GM19463 (cell line): Measurements from ENCODE around the gene WBP2NL.

Source experiments
- ATAC-seq: cut with Tn5 transposase; IDR thresholded peaks from one replicate; pipeline ENCODE4 v1.9.1; 2021; ENCODE audit warnings: mild to moderate bottlenecking, moderate library complexity; ENCODE audit not compliant: unreplicated experiment

The WBP2NL gene

DNA sequence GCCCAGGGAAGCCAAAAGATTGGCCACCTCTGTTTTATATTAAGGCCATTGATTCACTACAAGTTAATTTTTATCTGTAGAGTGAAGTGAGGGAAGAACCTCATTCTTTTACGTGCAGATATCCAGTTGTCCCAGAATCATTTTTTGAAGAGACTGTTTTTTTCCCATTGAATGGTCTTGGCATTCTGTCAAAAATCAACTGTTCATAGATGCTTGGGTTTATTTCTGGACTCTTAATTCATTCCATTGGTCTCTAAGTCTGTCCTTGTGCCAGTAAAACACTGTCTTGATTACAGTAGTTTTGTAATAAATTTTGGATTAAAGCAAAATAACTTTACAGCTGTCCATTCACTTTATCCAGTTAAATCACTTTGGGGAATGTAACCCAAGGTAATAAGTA, 26.8 kb downstream of the WBP2NL start:
- ATAC-seq = no peak

DNA sequence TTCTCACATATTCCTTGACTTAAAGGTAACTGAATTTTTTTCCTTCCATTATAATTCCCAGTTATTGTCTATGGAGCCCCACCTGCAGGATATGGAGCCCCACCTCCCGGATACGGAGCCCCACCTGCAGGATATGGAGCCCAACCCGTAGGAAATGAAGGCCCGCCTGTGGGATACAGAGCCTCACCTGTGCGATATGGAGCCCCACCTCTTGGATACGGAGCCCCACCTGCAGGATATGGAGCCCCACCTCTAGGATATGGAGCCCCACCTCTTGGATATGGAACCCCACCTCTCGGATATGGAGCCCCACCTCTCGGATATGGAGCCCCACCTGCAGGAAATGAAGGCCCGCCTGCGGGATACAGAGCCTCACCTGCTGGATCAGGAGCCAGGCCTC, 28.1 kb downstream of the WBP2NL start:
- ATAC-seq = no peak

DNA sequence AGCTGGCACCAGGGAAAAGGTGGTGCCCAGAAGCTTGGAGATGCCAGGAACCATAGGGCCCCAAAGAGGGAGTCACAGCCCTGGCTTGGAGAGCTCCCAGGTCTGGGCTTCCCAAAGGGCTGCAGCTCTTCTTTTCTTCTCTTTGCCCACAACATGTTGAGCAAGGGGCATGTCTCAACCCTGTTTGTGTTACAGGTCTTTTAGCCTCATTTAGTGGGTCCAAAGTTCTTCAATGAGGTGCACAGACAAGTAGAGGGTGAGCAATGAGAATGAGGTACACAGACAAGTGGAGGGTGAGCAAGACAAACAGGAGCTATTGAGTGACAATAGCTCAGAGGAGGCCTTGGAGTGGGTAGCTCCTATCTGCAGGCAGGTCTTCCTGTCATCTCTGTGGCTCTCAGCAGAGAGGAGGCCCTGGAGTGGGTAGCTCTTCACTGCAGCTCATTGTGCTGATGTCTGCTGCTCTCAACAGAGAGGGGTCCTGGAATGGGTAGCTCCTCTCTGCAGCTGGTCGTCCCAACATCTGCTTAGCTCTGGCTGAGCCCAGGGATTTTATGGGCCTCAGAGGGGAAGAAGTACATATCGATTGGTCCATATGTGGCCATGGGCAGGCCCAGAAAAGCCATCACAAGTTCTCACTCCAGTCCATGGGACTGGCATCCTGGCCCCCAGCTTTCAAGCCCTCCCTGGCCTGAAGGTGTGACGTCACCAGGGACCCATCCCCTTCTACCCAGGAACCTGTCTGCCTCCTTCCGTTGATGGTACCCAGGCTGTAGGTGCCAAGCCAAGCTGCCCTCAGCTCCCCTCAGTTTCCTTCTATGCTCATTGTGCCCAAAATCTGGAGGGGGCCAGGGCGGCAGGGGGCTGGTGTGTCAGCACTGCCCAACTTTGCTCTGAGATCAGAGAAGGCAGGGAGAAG, 34.9 kb downstream of the WBP2NL start:
- ATAC-seq = no peak

DNA sequence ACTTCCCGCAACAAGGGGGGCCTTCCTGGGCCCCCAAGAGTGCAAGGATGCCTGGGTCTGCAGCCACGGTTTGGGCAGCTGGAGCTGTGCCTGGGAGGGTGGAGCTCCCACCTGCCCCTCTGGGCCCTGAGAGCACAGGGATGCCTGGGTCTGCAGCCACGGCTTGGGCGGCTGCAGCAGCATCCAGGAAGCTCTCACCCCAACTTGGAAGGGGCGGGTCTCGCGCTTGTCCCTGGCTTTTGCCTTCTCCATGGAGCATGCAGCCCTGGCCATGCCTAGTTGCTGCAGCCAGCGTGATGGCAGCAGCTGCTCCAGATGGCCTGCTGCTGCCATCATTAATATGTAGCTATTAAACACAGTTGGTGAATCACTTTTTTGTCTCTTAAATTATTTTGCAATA, 36.7 kb downstream of the WBP2NL start:
- ATAC-seq = no peak

DNA sequence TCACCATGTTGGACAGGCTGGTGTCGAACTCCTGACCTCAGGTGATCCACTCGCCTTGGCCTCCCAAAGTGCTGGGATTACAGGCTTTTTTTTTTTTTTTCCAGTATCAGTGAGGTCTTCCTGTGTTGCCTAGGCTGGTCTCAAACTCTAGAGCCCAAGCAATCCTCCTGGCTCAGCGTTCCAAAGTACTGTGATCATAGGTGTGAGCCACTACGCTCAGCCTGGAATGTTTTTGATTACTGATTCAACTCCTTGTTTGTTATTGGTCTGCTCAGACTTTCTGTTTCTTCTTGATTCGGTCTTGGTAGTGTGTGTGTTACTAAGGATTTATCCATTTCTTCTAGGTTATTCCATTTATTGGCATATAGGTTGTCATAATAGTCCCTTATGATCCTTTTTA, 40.7 kb downstream of the WBP2NL start:
- no peak for ATAC-seq

DNA sequence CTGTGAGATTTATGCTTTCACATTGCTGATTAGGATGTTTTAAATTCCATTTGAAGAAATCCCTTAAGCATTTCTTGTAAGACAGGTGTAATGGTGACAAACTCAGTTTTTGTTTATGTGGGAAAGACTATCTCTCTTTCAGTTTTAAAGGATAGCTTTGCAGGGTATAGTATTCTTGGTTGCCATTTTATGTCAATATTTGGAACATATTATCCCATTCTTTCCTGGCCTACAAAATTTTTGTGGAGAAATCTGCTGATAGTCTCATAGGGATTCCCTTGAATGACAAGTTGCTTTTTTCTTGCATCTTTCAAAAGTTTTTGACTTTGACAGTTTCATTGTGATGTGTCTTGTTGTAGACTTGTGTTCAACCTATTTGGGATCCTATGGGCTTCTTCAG, 43.2 kb downstream of the WBP2NL start:
- no peak for ATAC-seq

DNA sequence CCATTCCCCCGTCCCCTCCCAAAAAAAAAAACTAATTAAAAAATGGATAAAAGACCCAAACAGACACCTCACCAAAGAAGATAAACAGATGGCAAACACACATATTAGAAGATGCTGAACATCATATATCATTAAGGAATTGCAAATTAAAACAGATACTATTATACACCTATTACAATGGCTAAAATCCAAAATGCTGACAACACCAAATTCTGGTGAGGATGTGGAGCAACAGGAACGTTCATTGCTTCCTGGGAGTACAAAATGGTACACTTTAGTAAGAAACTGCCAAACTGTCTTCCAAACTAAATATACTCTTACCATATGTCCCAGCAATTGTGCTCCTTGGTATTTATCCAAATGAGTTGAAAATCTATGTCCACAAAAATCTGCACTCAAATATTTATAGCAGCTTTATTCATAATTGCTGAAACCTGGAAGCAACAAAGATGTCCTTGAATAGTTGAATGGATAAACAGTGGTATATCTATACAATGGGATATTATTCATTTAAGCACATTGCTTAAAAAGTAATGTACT, 52.1 kb downstream of the WBP2NL start:
- ATAC-seq = no peak

DNA sequence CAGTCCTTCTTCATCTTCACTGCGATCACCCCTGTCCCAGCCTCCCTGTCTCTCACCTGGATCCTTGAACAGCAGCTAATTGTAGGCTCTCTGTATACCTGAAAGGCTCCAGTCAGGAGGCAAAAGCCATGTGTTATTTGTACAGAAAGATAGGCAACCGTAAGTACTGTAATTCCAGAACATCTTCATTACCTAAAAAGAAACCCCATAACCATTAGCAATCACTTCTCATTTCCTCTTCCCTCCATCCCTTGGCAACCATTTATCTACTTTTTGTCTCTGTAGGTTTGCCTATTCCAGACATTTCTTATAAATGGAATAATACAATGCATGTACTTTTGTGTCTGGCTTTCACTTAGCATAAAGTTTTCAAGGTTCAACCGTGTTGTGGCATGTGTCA, 54.2 kb downstream of the WBP2NL start:
- ATAC-seq = no peak

DNA sequence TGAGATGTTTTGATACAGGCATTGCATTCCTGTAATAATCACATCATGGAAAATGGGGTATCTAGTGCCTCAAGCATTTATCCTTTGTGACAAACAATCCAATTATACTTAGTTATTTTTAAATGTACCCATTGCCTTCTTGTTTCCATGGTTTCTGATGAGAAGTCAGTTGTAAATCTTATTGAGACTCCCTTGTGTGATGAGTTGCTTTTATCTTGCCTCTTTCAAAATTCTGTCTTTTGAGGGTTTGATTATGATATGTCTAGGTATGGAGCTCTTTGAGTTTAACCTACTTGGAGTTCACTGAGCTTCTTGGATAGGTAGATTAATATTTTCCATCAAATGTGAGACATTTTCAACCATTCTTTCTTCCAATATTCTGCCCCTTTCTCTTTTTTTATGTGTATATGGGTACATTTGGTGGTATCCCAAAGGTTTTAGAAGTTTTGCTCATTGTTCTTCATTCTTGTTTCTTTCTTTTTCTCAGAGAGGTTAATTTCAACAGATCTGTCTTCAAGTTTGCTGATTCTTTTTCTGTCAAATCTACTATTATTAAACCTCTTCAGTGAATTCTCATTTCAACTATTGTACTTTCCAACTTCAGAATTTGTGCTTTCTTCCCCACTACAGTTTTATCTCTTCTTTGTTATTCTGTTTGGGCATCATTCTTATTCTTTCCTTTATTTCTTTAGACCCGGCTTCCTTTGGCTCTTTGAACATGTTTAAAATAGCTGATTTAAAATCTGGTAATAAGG, 58.3 kb downstream of the WBP2NL start:
- ATAC-seq = no peak

DNA sequence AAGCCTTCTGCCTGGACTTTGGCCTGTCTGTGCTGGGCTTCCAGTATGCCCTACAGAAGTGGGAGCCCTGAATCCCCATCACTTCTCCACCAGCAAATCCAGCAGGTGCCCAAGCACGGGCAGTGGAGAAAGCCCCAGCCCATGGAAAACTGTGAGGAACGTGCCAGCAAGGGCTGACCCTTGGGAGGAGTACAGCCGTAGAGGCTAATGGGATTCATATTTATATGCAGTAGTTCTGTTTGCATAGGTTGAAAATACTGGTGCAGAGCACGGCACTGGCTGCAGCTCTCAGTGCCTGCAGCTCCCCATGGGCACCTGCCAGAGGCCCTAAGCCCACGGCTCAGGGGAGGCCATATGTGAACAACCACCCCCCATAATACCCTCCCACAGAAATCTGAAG, 61.9 kb downstream of the WBP2NL start:
- no peak for ATAC-seq

DNA sequence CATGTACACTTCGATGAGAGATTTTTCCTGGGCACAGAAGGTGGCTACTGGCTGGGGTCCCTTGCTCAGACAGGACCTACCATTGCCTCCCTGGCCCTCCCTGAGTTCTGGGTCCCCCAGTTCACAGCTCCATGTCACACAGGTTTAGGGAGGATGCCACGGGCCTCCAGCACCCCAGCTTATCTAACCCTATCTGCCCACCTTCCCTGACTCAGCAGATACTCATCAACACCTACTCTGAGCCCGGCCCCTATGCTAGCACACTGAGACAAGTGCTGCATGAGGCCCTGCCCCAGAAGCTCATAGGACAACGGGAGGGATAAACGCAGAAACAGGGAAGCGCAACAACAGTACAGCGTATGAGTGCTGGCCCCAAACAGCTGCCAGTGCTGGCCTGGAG, 62.5 kb downstream of the WBP2NL start:
- no peak for ATAC-seq

DNA sequence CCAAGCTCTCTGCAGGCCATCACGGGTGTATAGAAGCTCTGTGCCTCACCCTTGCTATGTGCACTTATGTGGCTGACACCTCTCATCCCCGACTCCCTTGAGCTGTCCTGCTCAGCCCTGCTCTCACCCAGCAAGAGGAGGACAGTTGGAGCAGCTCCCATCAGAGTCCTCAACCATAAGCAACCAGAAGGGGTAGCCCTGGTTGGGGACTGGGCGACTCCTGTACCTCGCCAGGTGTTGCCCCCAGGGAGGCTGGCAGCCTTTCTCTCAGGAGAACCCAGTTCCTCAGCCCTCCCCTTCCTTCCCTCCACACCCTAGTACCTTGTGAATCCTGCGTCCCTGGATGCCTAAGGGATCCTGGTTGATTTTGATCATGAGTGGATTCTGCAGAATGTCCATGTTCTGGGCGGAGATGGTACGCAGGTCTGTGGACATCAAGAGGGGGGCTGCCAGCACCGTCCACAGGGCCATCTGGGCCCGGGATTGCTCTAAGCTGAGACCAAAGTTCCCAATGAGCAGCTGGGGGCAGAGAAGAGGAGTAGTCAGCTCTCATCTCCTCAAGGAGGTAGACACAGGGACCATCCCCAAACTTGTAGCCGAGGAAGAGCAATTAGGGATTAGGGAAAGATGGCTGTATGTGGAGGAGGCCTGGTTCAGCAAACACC, 64.0 kb downstream of the WBP2NL start:
- ATAC-seq = no peak

DNA sequence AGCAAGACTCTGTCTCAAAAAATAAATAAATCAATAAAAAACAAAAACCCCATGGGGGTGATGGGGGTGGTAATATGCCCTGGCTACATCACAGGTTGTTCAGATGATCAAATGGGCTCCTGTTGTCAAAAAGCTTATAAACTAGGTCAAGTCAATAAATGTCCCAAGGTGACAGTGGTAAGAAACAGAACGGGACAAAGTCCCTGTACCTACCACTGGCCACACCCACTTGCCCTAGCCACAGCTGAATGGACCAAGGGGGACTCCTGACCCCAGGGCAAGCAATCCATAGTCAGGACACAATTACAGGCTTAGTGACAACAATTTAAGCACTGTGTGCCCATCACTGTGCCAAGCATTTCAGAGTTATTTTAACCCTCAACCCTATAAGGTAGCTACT, 66.0 kb downstream of the WBP2NL start:
- ATAC-seq = no peak

DNA sequence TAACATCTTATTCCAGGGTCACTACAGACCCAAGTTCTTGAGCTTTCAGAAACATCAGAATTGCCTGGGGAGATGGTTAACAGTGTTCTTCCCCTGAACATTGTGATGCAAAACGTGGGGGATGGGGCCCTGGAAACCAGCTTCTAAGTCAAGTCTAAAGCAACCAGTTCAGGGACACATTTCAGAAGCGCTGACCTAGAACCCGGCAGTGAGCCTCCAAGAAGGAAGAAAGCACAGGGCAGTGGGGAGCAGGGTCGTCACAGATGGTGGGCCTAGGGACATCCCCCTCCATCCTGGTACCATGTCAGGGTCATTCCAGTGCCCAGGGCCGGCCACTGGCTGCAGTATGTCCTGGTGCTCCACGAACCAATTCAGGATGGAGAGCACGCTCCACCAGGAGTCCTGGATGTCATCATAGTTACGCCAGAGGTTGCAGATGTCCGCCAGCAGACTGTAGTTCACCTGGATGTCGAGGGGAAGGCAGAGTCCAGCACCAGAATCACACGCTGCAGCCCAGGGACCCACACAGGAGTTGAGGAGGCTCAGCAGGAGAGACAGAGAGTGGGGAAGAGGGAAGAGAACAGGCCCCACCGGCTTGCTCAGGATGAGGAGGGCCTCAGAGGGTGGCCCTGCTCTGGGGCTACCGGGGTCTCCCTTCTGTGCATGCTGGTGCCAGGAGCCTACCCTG, 67.0 kb downstream of the WBP2NL start:
- ATAC-seq = no peak

DNA sequence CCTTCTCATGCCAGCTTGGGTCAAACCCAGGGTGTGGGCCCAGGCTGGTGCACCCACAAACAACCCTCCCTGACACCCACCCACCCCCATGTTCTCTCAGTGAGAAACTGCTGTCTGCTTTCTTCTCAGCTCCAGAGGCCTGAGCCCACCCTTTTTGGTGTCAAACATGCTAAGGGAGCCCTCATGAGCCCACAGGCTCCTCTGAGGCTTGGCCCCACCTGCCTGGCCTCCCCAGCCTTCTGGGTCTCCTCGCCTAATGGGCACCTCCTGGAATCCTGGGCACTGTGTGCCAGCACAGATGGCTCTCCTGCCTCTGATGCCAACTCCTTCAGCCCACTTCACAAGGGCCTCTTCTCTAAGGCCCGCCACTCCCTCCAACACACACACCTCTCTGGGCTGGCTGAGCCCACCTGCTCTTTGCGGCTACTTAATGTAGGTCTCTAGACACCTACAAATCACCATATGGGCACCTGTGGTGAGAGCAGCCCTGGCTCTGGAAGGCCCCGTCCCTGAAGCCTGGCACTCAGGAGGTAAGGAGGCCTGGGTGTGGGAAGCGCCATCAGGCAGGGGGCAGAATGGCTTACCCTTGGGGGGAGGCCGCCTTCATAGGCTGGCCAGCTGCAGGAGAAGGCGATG, 67.7 kb downstream of the WBP2NL start:
- ATAC-seq = no peak

DNA sequence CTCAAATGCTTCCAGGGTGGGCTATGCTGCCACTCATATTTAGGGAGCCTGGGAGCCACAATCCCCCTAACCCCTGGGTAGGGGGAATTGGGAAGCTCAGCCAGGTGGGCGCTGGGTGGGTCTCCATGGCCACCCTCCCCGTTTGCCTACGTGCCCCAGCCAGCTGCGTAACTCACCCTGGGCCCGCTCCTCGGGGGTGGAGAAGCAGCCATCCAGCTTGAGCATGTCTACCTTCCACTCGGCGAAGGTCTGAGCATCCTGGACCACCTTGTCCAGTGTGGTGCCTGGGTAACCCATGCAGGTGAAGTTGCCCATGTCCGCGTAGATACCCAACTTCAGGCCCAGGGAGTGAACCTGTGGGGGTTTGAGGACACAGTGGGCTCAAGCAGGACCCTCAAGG, 68.3 kb downstream of the WBP2NL start:
- no peak for ATAC-seq

DNA sequence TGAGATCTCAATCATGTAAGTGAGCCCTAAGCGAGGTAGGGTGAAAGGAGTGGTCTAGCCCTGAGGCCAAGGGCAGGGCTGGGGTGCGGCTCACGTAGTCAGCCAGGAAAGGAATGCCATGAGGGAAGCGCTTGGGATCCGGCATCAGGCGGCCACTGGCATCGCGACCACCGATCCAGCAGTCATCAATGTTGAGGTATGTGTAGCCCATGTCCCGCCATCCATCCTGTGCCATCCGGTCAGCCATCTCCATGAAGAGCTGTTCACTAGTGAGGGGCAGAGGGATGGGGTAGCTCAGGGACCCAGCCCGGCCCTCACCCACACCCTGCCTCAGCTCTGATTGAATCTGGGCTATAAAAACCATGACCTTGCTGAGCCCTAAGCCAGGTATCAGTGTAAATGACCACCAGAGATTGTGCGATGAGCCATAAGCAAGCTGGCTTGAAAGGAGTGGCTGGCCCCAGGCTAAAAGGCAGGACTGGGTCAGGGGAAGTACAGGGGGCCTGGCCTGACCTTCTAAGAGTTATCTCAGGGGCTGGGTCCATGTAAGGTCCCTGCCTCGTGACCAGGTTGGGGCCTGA, 69.2 kb downstream of the WBP2NL start:
- no peak for ATAC-seq

DNA sequence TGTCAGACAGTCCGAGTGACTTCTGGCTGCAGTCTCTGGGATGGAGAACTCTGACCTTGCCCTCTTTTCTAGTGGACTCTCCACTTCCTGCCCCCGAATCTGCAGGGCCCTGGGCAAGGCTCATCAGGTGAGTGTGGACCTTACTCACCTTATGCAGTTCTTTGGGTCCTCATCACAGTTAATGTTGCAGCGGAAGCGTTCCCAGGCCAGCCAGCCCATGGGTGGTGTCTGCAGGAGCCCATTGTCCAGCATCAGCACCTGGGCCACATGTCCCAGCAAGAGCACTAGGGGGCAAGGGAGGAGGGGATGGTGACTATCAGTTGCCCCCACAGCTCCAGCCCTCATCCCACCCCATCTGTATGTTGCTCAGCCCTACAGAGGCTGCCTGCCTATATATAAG, 69.7 kb downstream of the WBP2NL start:
- no peak for ATAC-seq

DNA sequence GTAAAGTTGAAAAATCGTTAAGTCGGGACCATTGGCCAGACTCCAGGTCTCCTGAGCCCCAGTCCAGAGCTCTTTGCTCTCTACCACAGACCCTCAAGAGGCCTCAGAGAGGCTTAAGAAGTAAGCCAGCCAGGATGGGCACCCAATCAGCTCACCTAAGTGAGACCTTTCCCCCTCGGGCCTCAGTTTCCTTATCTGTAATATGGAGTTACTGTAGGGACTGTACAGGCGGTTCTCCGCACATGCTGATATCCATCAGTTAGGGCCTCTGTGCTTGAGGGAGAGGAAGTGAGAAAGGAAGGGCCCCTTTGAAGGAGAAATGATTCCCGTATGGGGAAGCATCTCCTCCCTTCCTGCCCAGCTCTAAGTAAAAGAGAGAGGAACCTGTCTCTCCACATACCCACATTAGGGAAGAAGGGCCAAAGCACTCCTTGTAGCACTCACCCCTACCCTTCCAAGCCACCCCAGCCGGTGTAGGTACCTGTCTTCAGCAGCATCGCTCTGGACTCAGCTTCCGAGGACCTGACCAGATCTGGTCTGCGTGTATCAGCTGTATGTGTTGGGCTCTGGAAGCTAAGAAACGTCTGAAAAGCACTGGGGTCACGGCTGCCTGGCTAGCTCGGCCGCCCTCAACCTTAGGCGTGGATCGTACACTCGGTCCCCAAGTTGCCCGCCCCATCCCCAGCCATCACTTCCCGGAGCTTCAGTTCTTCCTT, 71.4 kb downstream of the WBP2NL start:
- ATAC-seq = no peak
